Activated B cell treated with CpG ODN at 0.5 μM for 24 hours (primary cell): ENCODE results near the gene CCBE1. TPM values are rescaled to one million over a fixed set of nuclear protein-coding genes. Genes with fewer than 3 reads are reported as not detected.

Source experiments
- ATAC-seq: fragments of 200-7000 bp; cut with Tn5 transposase; one replicate; pipeline ENCODE4 v1.10.0; 2021; ENCODE audit warnings: low read depth, mild to moderate bottlenecking, moderate library complexity
- CTCF ChIA-PET: fragments of 350-600 bp; sonication (Branson Sonifier 250); formaldehyde crosslinking; loops from one replicate; lab custom pipeline; 2021; ENCODE audit warnings: antibody characterized with exemption; lab: Charles Lee
- POLR2A ChIA-PET: fragments of 350-600 bp; sonication (Branson Sonifier 250); formaldehyde crosslinking; loops from one replicate; lab custom pipeline; 2021; ENCODE audit warnings: antibody characterized with exemption; lab: Charles Lee
- DNase-seq: peaks from one replicate; pipeline ENCODE4 v3.0.0; 2022
- H3K27ac Mint-ChIP-seq: one replicate; pipeline ENCODE4 v1.8.0; 2020; ENCODE audit warnings: mixed read lengths
- H3K27me3 Mint-ChIP-seq: one replicate; pipeline ENCODE4 v1.8.0; 2021; ENCODE audit warnings: mixed read lengths
- H3K36me3 Mint-ChIP-seq: one replicate; pipeline ENCODE4 v1.8.0; 2021; ENCODE audit warnings: low read depth, mixed read lengths
- H3K4me1 Mint-ChIP-seq: one replicate; pipeline ENCODE4 v1.8.0; 2021; ENCODE audit warnings: mixed read lengths
- H3K4me3 Mint-ChIP-seq: one replicate; pipeline ENCODE4 v1.8.0; 2020; ENCODE audit warnings: mild to moderate bottlenecking, mixed read lengths
- H3K9me3 Mint-ChIP-seq: one replicate; pipeline ENCODE4 v1.8.0; 2020; ENCODE audit warnings: mixed read lengths
- CTCF ChIP-seq: fragments of 200-600 bp; IDR thresholded peaks from one replicate; pipeline ENCODE4 v1.8.0; 2022; ENCODE audit warnings: antibody characterized with exemption, mild to moderate bottlenecking
- intact Hi-C: fragments of 100-400 bp; cut with micrococcal nuclease; formaldehyde crosslinking; loops from one replicate; pipeline ENCODE4 v1.15.1; 2024
- total RNA-seq: library from RNA; stranded (reverse); gene quantifications from 2 replicates; pipeline ENCODE4 v1.2.3, GENCODE V29; 2022

Gene CCBE1
- total RNA-seq, 1 donor from 2014 or later, result 0.04 TPM

- intact Hi-C loops, result no loop called here
- H3K36me3 Mint-ChIP-seq, result no peaks in the 10 kb centered on the region
Observed at GRCh38 chr18:59570101-59570775, 127.0 kb downstream of the CCBE1 start.

GRCh38 chr18:59569390-59569791, 127.8 kb downstream of the CCBE1 start:
- DNase-seq (no peak), ATAC-seq (no peak)
- Mint-ChIP-seq H3K27me3 (peaks cover 3% of the 10 kb centered on the region), H3K27ac (no peak overlapping the region), H3K4me1 (no peaks in the 10 kb centered on the region), H3K9me3 (no peaks in the 10 kb centered on the region), H3K36me3 (no peaks in the 10 kb centered on the region), H3K4me3 (no peak overlapping the region)
- intact Hi-C loops, result no loop called here
- CTCF ChIA-PET, result no interaction called here
- no peak for TF ChIP-seq CTCF
- POLR2A ChIA-PET, result no interaction called here

More at GRCh38 chr18:59570101-59570775, 127.0 kb downstream of the CCBE1 start:
- H3K27me3 Mint-ChIP-seq, result peaks cover 3% of the 10 kb centered on the region
- no peaks in the 10 kb centered on the region for H3K9me3 Mint-ChIP-seq
- H3K4me3 Mint-ChIP-seq, result no peak overlapping the region
- ATAC-seq (no peak), DNase-seq (no peak)
- ChIA-PET CTCF (no interaction called here), POLR2A (no interaction called here)
- H3K4me1 Mint-ChIP-seq, result no peaks in the 10 kb centered on the region
- no peak overlapping the region for H3K27ac Mint-ChIP-seq
- no peak for TF ChIP-seq CTCF

- CTCF ChIA-PET, result interaction anchor here (0.6 kb wide), 1 partner anchor 1187 kb away, joined by 4 read pairs; no protein-coding TSS in a partner anchor
- no peaks in the 10 kb centered on the region for H3K36me3 Mint-ChIP-seq
- no peak overlapping the region for H3K27ac Mint-ChIP-seq
- H3K4me1 Mint-ChIP-seq, result no peaks in the 10 kb centered on the region
- peaks cover 3% of the 10 kb centered on the region for H3K27me3 Mint-ChIP-seq
- H3K9me3 Mint-ChIP-seq, result no peaks in the 10 kb centered on the region
- intact Hi-C loops, result no loop called here
- POLR2A ChIA-PET, result no interaction called here
- ATAC-seq (no peak), DNase-seq (no peak)
- H3K4me3 Mint-ChIP-seq, result no peak overlapping the region
- no peak for TF ChIP-seq CTCF
Observed at GRCh38 chr18:59567431-59567830, 129.8 kb downstream of the CCBE1 start.

- intact Hi-C loops, result no loop called here
- H3K4me3 Mint-ChIP-seq, result no peak overlapping the region
- no peak for ATAC-seq
- H3K27me3 Mint-ChIP-seq, result peaks cover 3% of the 10 kb centered on the region
- H3K27ac Mint-ChIP-seq, result no peak overlapping the region
- POLR2A ChIA-PET, result no interaction called here
- no peak for DNase-seq
- H3K36me3 Mint-ChIP-seq, result no peaks in the 10 kb centered on the region
- no peaks in the 10 kb centered on the region for H3K9me3 Mint-ChIP-seq
- no peak for TF ChIP-seq CTCF
- no peaks in the 10 kb centered on the region for H3K4me1 Mint-ChIP-seq
- CTCF ChIA-PET, result no interaction called here
Observed at GRCh38 chr18:59566533-59566971, 130.7 kb downstream of the CCBE1 start.

GRCh38 chr18:59565957-59566356, 131.3 kb downstream of the CCBE1 start:
- intact Hi-C loops, result no loop called here
- Mint-ChIP-seq H3K4me1 (no peaks in the 10 kb centered on the region), H3K36me3 (no peaks in the 10 kb centered on the region), H3K27me3 (peaks cover 3% of the 10 kb centered on the region), H3K27ac (no peak overlapping the region), H3K4me3 (no peak overlapping the region), H3K9me3 (no peaks in the 10 kb centered on the region)
- POLR2A ChIA-PET, result no interaction called here
- ATAC-seq (no peak), DNase-seq (no peak)
- no peak for TF ChIP-seq CTCF
- CTCF ChIA-PET, result no interaction called here
